ENCODE results near the gene GSTT2B. TPM values are rescaled to one million over a fixed set of nuclear protein-coding genes. Genes with fewer than 3 reads are reported as not detected.

Gene GSTT2B
- polyA plus RNA-seq, 1 of the 3 experiments (the other 2 are of a cell fraction), result 32.8 TPM

GRCh38 chr22:23913306-23913660, 47.7 kb downstream of the GSTT2B start (continued):
- no peak for TF ChIP-seq RXRA (IDR thresholded peaks at IDR 0.05; ENCODE audit: borderline replicate concordance, low read depth)
- no peak for TF ChIP-seq MEF2A (IDR thresholded peaks at IDR 0.05; ENCODE audit: borderline replicate concordance, low read depth)
- TF ChIP-seq USF1 (IDR thresholded peaks at IDR 0.05; ENCODE audit: borderline replicate concordance, low read depth), result no peak
- TF ChIP-seq REST (IDR thresholded peaks at IDR 0.05; ENCODE audit: low read depth, low read length), result no peak
- TF ChIP-seq IRF3 (IDR thresholded peaks at IDR 0.05; ENCODE audit: low read depth, low read length), result no peak
- no peak for TF ChIP-seq TAF1 (IDR thresholded peaks at IDR 0.05; ENCODE audit: borderline replicate concordance, low read depth, low read length)

GRCh38 chr22:23912293-23912903, 48.6 kb downstream of the GSTT2B start:
- Histone ChIP-seq H3F3A (replicated peaks; ENCODE audit: insufficient read depth) (peaks cover 14% of the 10 kb centered on the region), H4K20me1 (ENCODE audit: insufficient read depth) (no peaks in the 10 kb centered on the region), H3K79me2 (ENCODE audit: insufficient read depth) (no peaks in the 10 kb centered on the region), H3K9me3 (no peaks in the 10 kb centered on the region), H3K4me3 (ENCODE audit: low read depth in 2 of 2, low read length in 1 of 2) (no peak overlapping the region), H3K4me2 (no peak overlapping the region), H3K27ac (ENCODE audit: low read depth in 2 of 2, low read length in 1 of 2) (no peak overlapping the region), H3K9me2 (no peaks in the 10 kb centered on the region), H3K27me3 (ENCODE audit: insufficient read depth) (no peaks in the 10 kb centered on the region), H3K9ac (no peak overlapping the region), H3K36me3 (replicated peaks in 1 of 2; ENCODE audit: control insufficient read depth in 1 of 2, insufficient read depth in 2 of 2, low read length in 1 of 2) (no peaks in the 10 kb centered on the region), H2AFZ (ENCODE audit: low read depth) (no peak overlapping the region), H3K4me1 (ENCODE audit: control insufficient read depth in 1 of 2, insufficient read depth in 2 of 2, low read depth in 1 of 2, low read length in 1 of 2) (peaks cover 0 to 6% of the 10 kb centered on the region in 2 experiments; a peak in 2 of 4 replicates)
- CTCF ChIA-PET, result interaction anchor here (1.1 to 2.0 kb wide), 4 partner anchors 10 to 63 kb away, joined by 4 to 8 read pairs (median 6); partner anchors contain the start of gene MIF
- WGBS (ENCODE audit: low lambda C conversion rate), result 90% methylated on average over 9 of the region's 9 CpGs
- no peak for TF ChIP-seq ZBTB33 (IDR thresholded peaks at IDR 0.05; ENCODE audit: borderline replicate concordance, low read depth)
- no peak for TF ChIP-seq SMC3 (IDR thresholded peaks at IDR 0.05; ENCODE audit: low read depth, low read length)
- no peak for TF ChIP-seq CTCF (IDR thresholded peaks at IDR 0.05)
- no peak for TF ChIP-seq EP300 (IDR thresholded peaks at IDR 0.05; ENCODE audit: borderline replicate concordance in 1 of 2, low read depth in 1 of 2, low read length in 1 of 2)
- no peak for TF ChIP-seq CHD2 (IDR thresholded peaks at IDR 0.05; ENCODE audit: low read length, partially characterized antibody)
- no peak for TF ChIP-seq GATA2 (CRISPR knock-in tag; IDR thresholded peaks at IDR 0.05)
- TF ChIP-seq REST (IDR thresholded peaks at IDR 0.05; ENCODE audit: low read depth, low read length), result no peak
- no peak for DNase-seq
- POLR2A ChIA-PET, result interaction anchor here (2.6 kb wide), 1 partner anchor 18 kb away, joined by 15 read pairs; the partner anchor contains the start of gene MIF
